GM21529 (cell line): ENCODE results near the gene NANOGP8.

Experiments used
- ATAC-seq: cut with Tn5 transposase; IDR thresholded peaks from one replicate; pipeline ENCODE4 v1.9.1; 2021; ENCODE audit not compliant: unreplicated experiment

NANOGP8 gene

GRCh38 chr15:35061161-35061824, 23.8 kb downstream of the NANOGP8 start:
- ATAC-seq, result no peak

GRCh38 chr15:35060591-35060990, 24.5 kb downstream of the NANOGP8 start:
- ATAC-seq, result no peak

GRCh38 chr15:35058534-35059054, 26.5 kb downstream of the NANOGP8 start:
- ATAC-seq, result no peak

- ATAC-seq, result no peak
These were observed 29.5 kb downstream of the NANOGP8 start for GRCh38 chr15:35055416-35056105.

GRCh38 chr15:35054380-35054779, 30.7 kb downstream of the NANOGP8 start:
- ATAC-seq, result no peak

- ATAC-seq, result no peak
These were observed 37.1 kb downstream of the NANOGP8 start for GRCh38 chr15:35047996-35048395.

- no peak for ATAC-seq
These were observed 37.6 kb downstream of the NANOGP8 start for GRCh38 chr15:35047528-35047927.

GRCh38 chr15:35043373-35044095, 41.6 kb downstream of the NANOGP8 start:
- ATAC-seq, result no peak

GRCh38 chr15:35040339-35041255, 44.5 kb downstream of the NANOGP8 start:
- ATAC-seq, result no peak

GRCh38 chr15:35038626-35039451, 46.3 kb downstream of the NANOGP8 start:
- ATAC-seq, result no peak
